Measurements from ENCODE around the gene FBXL20. TPM values are rescaled to one million over a fixed set of nuclear protein-coding genes. Genes with fewer than 3 reads are reported as not detected.

FBXL20 gene, protein sequence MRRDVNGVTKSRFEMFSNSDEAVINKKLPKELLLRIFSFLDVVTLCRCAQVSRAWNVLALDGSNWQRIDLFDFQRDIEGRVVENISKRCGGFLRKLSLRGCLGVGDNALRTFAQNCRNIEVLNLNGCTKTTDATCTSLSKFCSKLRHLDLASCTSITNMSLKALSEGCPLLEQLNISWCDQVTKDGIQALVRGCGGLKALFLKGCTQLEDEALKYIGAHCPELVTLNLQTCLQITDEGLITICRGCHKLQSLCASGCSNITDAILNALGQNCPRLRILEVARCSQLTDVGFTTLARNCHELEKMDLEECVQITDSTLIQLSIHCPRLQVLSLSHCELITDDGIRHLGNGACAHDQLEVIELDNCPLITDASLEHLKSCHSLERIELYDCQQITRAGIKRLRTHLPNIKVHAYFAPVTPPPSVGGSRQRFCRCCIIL
- total RNA-seq (2021) (6.8 and 9.5 TPM in 2 replicates), Bru-seq, nascent RNA (percentile 46 among the genes with signal in this experiment), BruChase-seq, experiment 1, labeled RNA remaining after a 2-hour chase (percentile 53 among the genes with signal in this experiment), BruChase-seq, experiment 2, labeled RNA remaining after a 6-hour chase (percentile 53 among the genes with signal in this experiment)
- long read RNA-seq, full-length matches to known transcripts: 3 of 6 reads
- long read RNA-seq, partial matches to known transcripts: 0 of 6 reads
- long read RNA-seq, other reads (novel, unspliced or antisense): 3 of 6 reads

DNA sequence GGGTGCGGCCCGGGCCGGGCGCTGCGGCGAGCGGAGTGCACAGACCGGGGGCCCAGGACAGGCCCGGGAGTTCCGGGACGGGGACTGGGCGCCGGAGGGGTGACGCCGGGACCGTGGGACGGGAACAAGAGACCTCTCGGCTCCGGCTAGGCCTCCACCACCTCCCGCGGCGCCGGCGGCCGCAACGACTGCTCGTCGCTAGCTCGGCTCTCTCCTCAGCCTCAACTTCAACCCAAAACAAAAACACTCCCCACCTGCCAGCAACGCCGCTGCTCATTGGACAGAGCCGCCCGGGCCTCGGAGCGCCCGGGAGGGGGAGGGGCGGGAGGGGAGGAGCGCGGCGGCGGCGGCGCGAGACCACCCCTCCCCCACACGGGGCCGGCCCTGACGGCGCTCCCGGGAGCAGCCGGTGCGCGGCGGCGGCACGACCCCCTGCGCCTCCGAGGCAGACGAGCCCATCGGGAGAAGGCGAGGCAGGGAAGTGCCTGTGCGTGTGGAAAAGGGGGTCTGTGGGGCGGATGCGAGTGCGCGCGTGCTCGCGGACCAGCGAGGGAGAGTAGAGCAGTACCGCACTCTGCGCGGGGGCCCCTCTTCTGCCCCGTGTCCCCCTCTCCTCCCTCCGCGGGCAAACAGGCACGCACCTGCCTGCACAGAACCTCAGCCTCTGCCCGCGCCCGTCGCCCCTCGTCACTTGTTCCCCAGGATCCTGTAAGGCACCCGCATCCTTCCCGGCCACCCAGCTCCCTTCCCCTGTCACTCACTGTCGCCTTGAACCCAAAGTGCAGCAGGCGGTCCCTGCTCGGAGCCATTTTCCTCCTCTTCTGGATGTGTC lies at the start of gene FBXL20:
Gene FBXL20 (minus strand): TSS at position 215 of the 832 bp plus-strand sequence. CDS start 224 bp downstream, outside the sequence.
- POLR2A ChIA-PET (ENCODE audit: low non-redundant PET): interaction anchor here (0.7 kb wide), 1 partner anchor 52 kb away, joined by 9 read pairs; no protein-coding TSS in a partner anchor
- no TSS peak for BruUV-seq (replicated peaks)
- Histone ChIP-seq H3K27me3 (replicated peaks; ENCODE audit: insufficient read depth, low read depth, low read length, poor library complexity) (no peaks in the 10 kb centered on the region), H3K36me3 (ENCODE audit: insufficient read depth, low read length, poor library complexity, severe bottlenecking) (peaks cover 2% of the 10 kb centered on the region), H3K4me1 (ENCODE audit: insufficient read depth, low read length, poor library complexity, severe bottlenecking) (no peaks in the 10 kb centered on the region), H3K4me3 (ENCODE audit: low read depth, low read length, poor library complexity, severe bottlenecking) (peak within 1 kb of the TSS; percentile 67), H3K27ac (ENCODE audit: low read depth, low read length, poor library complexity, severe bottlenecking) (peak within 1 kb of the TSS; percentile 65), H3K9me3 (ENCODE audit: low read depth, low read length, poor library complexity, severe bottlenecking) (no peaks in the 10 kb centered on the region)
- TF ChIP-seq, protein P1, sequence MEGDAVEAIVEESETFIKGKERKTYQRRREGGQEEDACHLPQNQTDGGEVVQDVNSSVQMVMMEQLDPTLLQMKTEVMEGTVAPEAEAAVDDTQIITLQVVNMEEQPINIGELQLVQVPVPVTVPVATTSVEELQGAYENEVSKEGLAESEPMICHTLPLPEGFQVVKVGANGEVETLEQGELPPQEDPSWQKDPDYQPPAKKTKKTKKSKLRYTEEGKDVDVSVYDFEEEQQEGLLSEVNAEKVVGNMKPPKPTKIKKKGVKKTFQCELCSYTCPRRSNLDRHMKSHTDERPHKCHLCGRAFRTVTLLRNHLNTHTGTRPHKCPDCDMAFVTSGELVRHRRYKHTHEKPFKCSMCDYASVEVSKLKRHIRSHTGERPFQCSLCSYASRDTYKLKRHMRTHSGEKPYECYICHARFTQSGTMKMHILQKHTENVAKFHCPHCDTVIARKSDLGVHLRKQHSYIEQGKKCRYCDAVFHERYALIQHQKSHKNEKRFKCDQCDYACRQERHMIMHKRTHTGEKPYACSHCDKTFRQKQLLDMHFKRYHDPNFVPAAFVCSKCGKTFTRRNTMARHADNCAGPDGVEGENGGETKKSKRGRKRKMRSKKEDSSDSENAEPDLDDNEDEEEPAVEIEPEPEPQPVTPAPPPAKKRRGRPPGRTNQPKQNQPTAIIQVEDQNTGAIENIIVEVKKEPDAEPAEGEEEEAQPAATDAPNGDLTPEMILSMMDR (conservative IDR thresholded peaks at IDR 0.05; ENCODE audit: low read depth, low read length): no peak
- TF ChIP-seq EZH2 (IDR thresholded peaks at IDR 0.05; ENCODE audit: borderline replicate concordance, low read depth, low read length, poor library complexity, severe bottlenecking): no peak
- CTCF ChIA-PET: no interaction called here
- peak; percentile 88 for DNase-seq (ENCODE audit: low spot score)
- intact Hi-C loops (cut with micrococcal nuclease; ENCODE audit: unreplicated experiment): no loop called here

DNA sequence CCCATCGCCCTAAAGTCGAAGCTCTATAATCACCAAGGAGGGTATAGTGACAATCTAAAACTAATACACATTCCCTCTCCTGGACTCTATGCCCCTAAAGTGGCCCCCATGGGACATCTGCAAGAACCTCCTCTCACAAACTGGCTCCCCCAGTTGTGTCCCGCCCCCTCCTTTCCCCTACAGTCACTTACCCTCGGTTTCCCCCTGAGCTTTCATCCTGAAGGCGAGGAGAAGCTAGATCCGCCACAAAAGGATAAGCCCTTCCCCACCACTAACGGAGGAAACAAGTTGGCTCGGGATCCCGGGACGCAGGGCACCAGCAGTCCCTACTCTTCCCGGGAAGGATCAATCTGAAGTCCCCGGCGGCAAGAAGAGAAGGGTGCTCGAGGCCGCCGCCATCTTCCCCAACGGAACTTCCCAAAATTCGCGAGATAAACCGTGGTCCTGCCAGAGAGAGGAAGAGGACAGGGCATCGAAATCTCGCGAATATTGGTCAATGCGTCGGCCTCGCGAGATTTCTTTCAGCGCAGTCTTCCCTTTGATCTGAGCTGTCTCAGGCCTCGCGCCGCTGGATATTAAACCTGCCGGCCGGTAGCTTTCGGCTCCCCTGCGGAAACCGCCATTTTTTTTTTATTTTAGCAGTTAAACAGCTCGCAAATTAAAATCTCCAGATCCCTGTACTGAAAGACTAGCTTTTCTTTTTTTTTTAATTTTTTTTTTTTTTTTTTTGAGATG lies 49.6 kb upstream of the FBXL20 start, which contains the start of gene MED1:
Gene MED1 (minus strand): TSS at position 417 of the 735 bp plus-strand sequence. CDS start 201 bp downstream, at position 216.
- Histone ChIP-seq H3K9me3 (ENCODE audit: low read depth, low read length, poor library complexity, severe bottlenecking) (no peaks in the 10 kb centered on the region), H3K4me3 (ENCODE audit: low read depth, low read length, poor library complexity, severe bottlenecking) (peak within 1 kb of the TSS; percentile 91), H3K27ac (ENCODE audit: low read depth, low read length, poor library complexity, severe bottlenecking) (peak within 1 kb of the TSS; percentile 91), H3K4me1 (ENCODE audit: insufficient read depth, low read length, poor library complexity, severe bottlenecking) (no peaks in the 10 kb centered on the region), H3K27me3 (replicated peaks; ENCODE audit: insufficient read depth, low read depth, low read length, poor library complexity) (no peaks in the 10 kb centered on the region), H3K36me3 (ENCODE audit: insufficient read depth, low read length, poor library complexity, severe bottlenecking) (peaks cover 3% of the 10 kb centered on the region)
- BruUV-seq (replicated peaks): no TSS peak
- ChIA-PET POLR2A (ENCODE audit: low non-redundant PET) (interaction anchor here (0.7 to 1.0 kb wide), 3 partner anchors 10 to 53 kb away, joined by 3 to 14 read pairs (median 5); partner anchors contain the start of gene CDK12), CTCF (interaction anchor here (0.6 kb wide), 1 partner anchor 153 kb away, joined by 3 read pairs; no protein-coding TSS in a partner anchor)
- intact Hi-C loops (cut with micrococcal nuclease; ENCODE audit: unreplicated experiment): no loop called here
- TF ChIP-seq, protein P1 (conservative IDR thresholded peaks at IDR 0.05; ENCODE audit: low read depth, low read length): no peak
- no peak for TF ChIP-seq EZH2 (IDR thresholded peaks at IDR 0.05; ENCODE audit: borderline replicate concordance, low read depth, low read length, poor library complexity, severe bottlenecking)
- peak; percentile 95 for DNase-seq (ENCODE audit: low spot score)

All from A673 (cell line).